ENCODE results near the gene ARHGEF2. TPM values are rescaled to one million over a fixed set of nuclear protein-coding genes. Genes with fewer than 3 reads are reported as not detected.

The ARHGEF2 gene
- total and polyA plus RNA-seq, 10 of the 15 experiments (the other 5 are each of a cell fraction or from before 2014, with no cell fraction given), result 8.1 to 113 (median 69.9) TPM

DNA sequence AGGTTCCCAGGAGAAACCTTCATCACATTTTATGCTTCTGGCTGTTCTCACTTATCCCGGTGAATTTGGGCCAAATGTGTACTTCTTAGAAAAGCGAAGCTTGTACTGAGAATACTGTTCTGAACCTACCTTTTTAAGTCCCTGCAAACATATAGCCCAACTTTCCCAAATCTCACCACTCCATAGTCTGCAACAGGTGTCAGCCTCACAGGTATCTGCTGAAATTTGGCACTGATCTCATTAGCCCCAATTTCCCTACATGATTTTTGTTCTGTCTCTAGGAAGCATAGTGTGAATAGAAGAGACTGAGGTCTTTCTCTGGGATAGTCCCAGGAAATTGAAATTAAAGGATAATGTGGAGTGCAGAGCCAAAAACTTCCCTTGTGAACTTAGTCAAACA lies 78.7 kb downstream of the ARHGEF2 start:
- Histone ChIP-seq H3K4me1 (ENCODE audit: control insufficient read depth, insufficient read depth, low read length) (no peaks in the 10 kb centered on the region), H3K9ac (ENCODE audit: control insufficient read depth, insufficient read depth, low read length) (no peak overlapping the region), H3K4me2 (ENCODE audit: control insufficient read depth, insufficient read depth) (no peak overlapping the region), H3K36me3 (ENCODE audit: control insufficient read depth in 2 of 2, insufficient read depth in 2 of 2, low read length in 1 of 2) (peaks cover 6 to 24% of the 10 kb centered on the region in 2 experiments), H3K27me3 (replicated peaks in 1 of 2; ENCODE audit: control insufficient read depth in 2 of 2, insufficient read depth in 2 of 2, low read length in 1 of 2) (no peaks in the 10 kb centered on the region), H2AFZ (ENCODE audit: control insufficient read depth, low read depth, low read length) (no peak overlapping the region), H3K9me3 (replicated peaks; ENCODE audit: control insufficient read depth, insufficient read depth, low read length) (no peaks in the 10 kb centered on the region), H4K20me1 (ENCODE audit: control insufficient read depth, insufficient read depth) (no peaks in the 10 kb centered on the region), H3K27ac (ENCODE audit: control insufficient read depth, insufficient read depth) (no peak overlapping the region), H3K4me3 (no peak overlapping the region), H3K79me2 (ENCODE audit: control insufficient read depth, insufficient read depth, low read length) (no peaks in the 10 kb centered on the region)
- in situ Hi-C loops (cut with MboI) (no loop called here), intact Hi-C loops (cut with micrococcal nuclease; ENCODE audit: unreplicated experiment) (no loop called here)
- ChIA-PET POLR2A (interaction anchor here (0.7 to 1.8 kb wide), 2 partner anchors 10 to 117 kb away, joined by 4 to 5 read pairs; no protein-coding TSS in a partner anchor), CTCF (interaction anchor here (1.3 to 1.9 kb wide), 3 partner anchors 17 to 166 kb away, joined by 3 to 8 read pairs (median 7); no protein-coding TSS in a partner anchor), SMC1A (ENCODE audit: uncharacterized antibody, unreplicated experiment) (interaction anchor here (0.8 to 1.8 kb wide), 4 partner anchors 16 to 166 kb away, joined by 3 to 6 read pairs (median 4); no protein-coding TSS in a partner anchor), RAD21 (ENCODE audit: unreplicated experiment) (interaction anchor here (2.1 kb wide), 2 partner anchors 17 to 39 kb away, joined by 5 to 6 read pairs; no protein-coding TSS in a partner anchor)
- 98% methylated on average over 2 of the region's 2 CpGs for WGBS (ENCODE audit: insufficient coverage, insufficient replicate concordance, low lambda C conversion rate, missing lambda C conversion rate)
- ATAC-seq (no peak), FAIRE-seq (no peak), DNase-seq (ENCODE audit: low read depth, low spot score) (no peak)
- BruUV-seq (replicated peaks), result TSS peak; percentile 58
- TF ChIP-seq ZNF274 (IDR thresholded peaks at IDR 0.05; ENCODE audit: insufficient read depth, insufficient read length), result no peak
- TF ChIP-seq MEF2A (IDR thresholded peaks at IDR 0.05; ENCODE audit: insufficient read depth, low read depth, low read length), result no peak

DNA sequence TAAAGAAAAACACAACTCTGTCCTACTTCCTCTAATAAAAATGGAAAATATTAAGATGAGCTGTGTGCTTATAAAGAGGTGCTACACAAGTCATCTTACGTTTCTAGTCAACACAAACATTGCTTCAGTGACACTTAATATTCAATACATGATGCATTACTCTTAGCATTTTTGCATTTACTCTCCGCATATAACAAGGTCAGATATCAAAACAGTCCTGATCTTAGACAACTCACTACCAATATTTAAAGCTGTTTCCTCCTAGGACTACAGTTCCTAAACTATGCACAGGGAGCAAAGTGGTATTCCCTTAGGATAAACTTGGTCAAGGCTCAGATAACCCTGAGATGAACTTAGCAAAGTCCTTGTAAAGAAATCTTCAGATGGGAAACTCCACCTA lies 79.5 kb downstream of the ARHGEF2 start:
- ChIA-PET CTCF (interaction anchor here (0.6 to 1.9 kb wide), 10 partner anchors 8 to 938 kb away, joined by 3 to 8 read pairs (median 3); partner anchors contain the start of gene PYGO2), SMC1A (ENCODE audit: uncharacterized antibody, unreplicated experiment) (interaction anchor here (0.8 to 1.9 kb wide), 8 partner anchors 14 to 167 kb away, joined by 3 to 7 read pairs (median 4); partner anchors contain the start of gene SYT11), POLR2A (interaction anchor here (0.5 to 1.8 kb wide), 4 partner anchors 10 to 228 kb away, joined by 4 to 7 read pairs (median 4); no protein-coding TSS in a partner anchor), RAD21 (ENCODE audit: unreplicated experiment) (interaction anchor here (0.6 to 2.1 kb wide), 4 partner anchors 16 to 59 kb away, joined by 3 to 6 read pairs (median 4); no protein-coding TSS in a partner anchor)
- ATAC-seq, result no peak
- Histone ChIP-seq H2AFZ (ENCODE audit: control insufficient read depth, low read depth, low read length) (no peak overlapping the region), H3K4me2 (ENCODE audit: control insufficient read depth, insufficient read depth) (no peak overlapping the region), H3K9me3 (replicated peaks; ENCODE audit: control insufficient read depth, insufficient read depth, low read length) (no peaks in the 10 kb centered on the region), H3K27ac (ENCODE audit: control insufficient read depth, insufficient read depth) (no peak overlapping the region), H3K79me2 (ENCODE audit: control insufficient read depth, insufficient read depth, low read length) (no peaks in the 10 kb centered on the region), H3K36me3 (ENCODE audit: control insufficient read depth in 2 of 2, insufficient read depth in 2 of 2, low read length in 1 of 2) (peaks cover 5 to 18% of the 10 kb centered on the region in 2 experiments), H3K4me3 (no peak overlapping the region), H3K9ac (ENCODE audit: control insufficient read depth, insufficient read depth, low read length) (no peak overlapping the region), H3K27me3 (replicated peaks in 1 of 2; ENCODE audit: control insufficient read depth in 2 of 2, insufficient read depth in 2 of 2, low read length in 1 of 2) (no peaks in the 10 kb centered on the region), H4K20me1 (ENCODE audit: control insufficient read depth, insufficient read depth) (no peaks in the 10 kb centered on the region), H3K4me1 (ENCODE audit: control insufficient read depth, insufficient read depth, low read length) (no peaks in the 10 kb centered on the region)
- no peak for DNase-seq (ENCODE audit: low read depth, low spot score)
- FAIRE-seq, result no peak
- in situ Hi-C loops (cut with MboI) (no loop called here), intact Hi-C loops (cut with micrococcal nuclease; ENCODE audit: unreplicated experiment) (no loop called here)
- TF ChIP-seq TCF3 (IDR thresholded peaks at IDR 0.05; ENCODE audit: borderline replicate concordance, insufficient read depth, low read depth, low read length) (no peak), CHD1 (IDR thresholded peaks at IDR 0.05; ENCODE audit: low read depth, low read length) (no peak), TBL1XR1 (IDR thresholded peaks at IDR 0.05; ENCODE audit: low read depth, low read length) (no peak)
- 100% methylated on average over 2 of the region's 2 CpGs for WGBS (ENCODE audit: insufficient coverage, insufficient replicate concordance, low lambda C conversion rate, missing lambda C conversion rate)
- BruUV-seq (replicated peaks), result no TSS peak

Measured in GM12878 (cell line).